Stimulated activated naive CD8-positive, alpha-beta T cell treated with anti-CD3 and anti-CD28 coated beads, Interleukin-15, Interleukin-2, amounts not matched to agents 100 ng/mL and 50 ng/mL, for 24 hours (primary cell): ENCODE measurements around the gene XG.
"Not testable (repeated sequence)": the region's sequence is repeated elsewhere in the genome, so short reads cannot be mapped to it uniquely, and the experiment has no call there.

Source experiments
- H3K27ac Mint-ChIP-seq: one replicate; pipeline ENCODE4 v1.8.0; 2021; ENCODE audit warnings: mild to moderate bottlenecking, mixed read lengths
- H3K27me3 Mint-ChIP-seq: one replicate; pipeline ENCODE4 v1.8.0; 2021; ENCODE audit warnings: mixed read lengths
- H3K36me3 Mint-ChIP-seq: one replicate; pipeline ENCODE4 v1.8.0; 2021; ENCODE audit warnings: low read depth, mixed read lengths
- H3K4me1 Mint-ChIP-seq: one replicate; pipeline ENCODE4 v1.8.0; 2021; ENCODE audit warnings: low read depth, mixed read lengths
- H3K4me3 Mint-ChIP-seq: one replicate; pipeline ENCODE4 v1.8.0; 2021; ENCODE audit warnings: mild to moderate bottlenecking, mixed read lengths
- H3K9me3 Mint-ChIP-seq: one replicate; pipeline ENCODE4 v1.8.0; 2021; ENCODE audit warnings: mixed read lengths

XG gene

DNA sequence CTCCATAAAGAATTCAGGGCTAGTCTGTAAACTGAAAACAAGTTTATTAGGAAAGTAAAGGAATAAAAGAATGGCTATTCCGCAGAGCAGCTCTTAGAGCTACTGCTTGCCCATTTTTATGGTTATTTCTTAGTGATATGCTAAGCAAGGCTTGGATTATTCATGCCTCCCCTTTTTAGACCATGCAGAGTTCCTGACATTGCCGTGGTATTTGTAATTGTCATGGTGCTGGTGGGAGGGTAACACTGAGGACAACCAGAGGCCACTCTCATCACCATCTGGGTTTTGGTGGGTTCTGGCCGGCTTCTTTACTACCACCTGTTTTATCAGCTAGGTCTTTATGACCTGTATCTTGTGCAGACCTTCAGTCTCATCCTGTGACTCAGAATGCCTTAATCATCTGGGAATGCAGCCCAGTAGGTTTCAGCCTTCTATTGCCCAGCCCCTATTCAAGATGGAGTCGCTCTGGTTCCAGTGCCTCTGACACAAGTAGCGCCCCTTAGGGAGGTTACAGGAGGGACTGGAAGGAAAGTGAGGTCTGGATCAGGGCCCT lies 3.4 kb downstream of the XG start:
- H3K27ac Mint-ChIP-seq, H3K4me1 Mint-ChIP-seq, H3K4me3 Mint-ChIP-seq, H3K36me3 Mint-ChIP-seq, H3K9me3 Mint-ChIP-seq, H3K27me3 Mint-ChIP-seq: not testable (repeated sequence)

DNA sequence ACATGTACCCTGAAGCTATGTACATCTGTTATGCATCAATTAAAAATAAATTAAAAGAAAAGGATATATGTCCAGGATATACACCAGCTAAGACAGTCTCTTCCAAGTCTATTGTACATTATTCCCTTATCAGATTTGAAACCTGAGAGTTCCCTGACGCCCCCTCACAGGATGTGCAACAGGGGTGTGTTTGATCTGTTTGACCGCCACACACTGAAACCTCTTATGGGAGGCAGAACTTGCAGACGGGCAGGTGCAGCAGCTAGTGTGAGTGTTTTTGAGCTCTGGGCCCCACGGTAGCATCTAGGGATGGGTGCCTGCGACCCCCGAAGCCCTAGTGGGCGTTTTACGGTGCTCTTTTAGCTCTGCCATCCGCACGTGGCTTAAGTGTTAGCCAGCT lies 4.7 kb downstream of the XG start:
- H3K36me3 Mint-ChIP-seq: no peaks in the 10 kb centered on the region
- H3K27ac Mint-ChIP-seq: no peak overlapping the region
- H3K27me3 Mint-ChIP-seq: no peaks in the 10 kb centered on the region
- H3K4me3 Mint-ChIP-seq: no peak overlapping the region
- no peaks in the 10 kb centered on the region for H3K4me1 Mint-ChIP-seq
- H3K9me3 Mint-ChIP-seq: no peaks in the 10 kb centered on the region

DNA sequence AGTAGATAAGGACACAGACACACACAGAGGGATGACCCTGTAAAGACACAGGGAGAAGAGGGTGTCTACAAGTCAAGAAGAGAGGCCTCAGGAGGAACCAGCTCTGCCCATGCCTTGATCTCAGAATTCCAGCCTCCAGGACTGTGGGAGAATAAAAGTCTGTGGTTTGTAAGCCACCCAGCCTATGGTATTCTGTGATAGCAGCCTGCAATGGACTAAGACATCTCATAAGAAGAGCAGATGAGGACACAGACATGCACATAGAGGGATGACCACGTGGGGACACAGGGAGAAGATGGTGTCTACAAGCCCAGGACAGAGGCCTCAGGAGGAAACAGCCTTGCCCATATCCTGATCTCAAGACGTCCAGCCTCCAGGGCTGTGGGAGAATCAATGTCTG lies 9.4 kb downstream of the XG start:
- no peaks in the 10 kb centered on the region for H3K9me3 Mint-ChIP-seq
- H3K27ac Mint-ChIP-seq: no peak overlapping the region
- no peaks in the 10 kb centered on the region for H3K4me1 Mint-ChIP-seq
- H3K4me3 Mint-ChIP-seq: no peak overlapping the region
- H3K36me3 Mint-ChIP-seq: no peaks in the 10 kb centered on the region
- no peaks in the 10 kb centered on the region for H3K27me3 Mint-ChIP-seq

DNA sequence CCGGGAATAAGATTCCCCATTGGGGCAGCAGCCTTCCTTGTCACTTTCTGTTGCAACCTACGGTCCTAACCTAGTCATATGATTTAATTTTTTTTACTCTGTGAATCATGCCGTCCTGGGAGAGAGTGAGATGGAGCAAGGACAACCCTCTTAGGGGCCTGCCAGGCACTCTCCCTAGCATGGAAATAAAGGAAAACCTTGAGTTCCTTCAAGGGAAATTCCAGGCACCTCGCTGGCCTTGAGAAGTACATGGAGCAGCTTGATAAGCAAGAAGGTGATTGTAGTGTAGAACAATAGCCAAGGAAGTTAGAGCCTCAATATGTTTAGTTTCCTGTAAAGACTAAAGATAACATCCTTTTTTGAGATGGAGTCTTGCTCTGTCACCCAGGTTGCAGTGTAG lies 10.8 kb downstream of the XG start:
- not testable (repeated sequence) for H3K27ac Mint-ChIP-seq, H3K27me3 Mint-ChIP-seq, H3K4me1 Mint-ChIP-seq, H3K4me3 Mint-ChIP-seq, H3K9me3 Mint-ChIP-seq, H3K36me3 Mint-ChIP-seq

DNA sequence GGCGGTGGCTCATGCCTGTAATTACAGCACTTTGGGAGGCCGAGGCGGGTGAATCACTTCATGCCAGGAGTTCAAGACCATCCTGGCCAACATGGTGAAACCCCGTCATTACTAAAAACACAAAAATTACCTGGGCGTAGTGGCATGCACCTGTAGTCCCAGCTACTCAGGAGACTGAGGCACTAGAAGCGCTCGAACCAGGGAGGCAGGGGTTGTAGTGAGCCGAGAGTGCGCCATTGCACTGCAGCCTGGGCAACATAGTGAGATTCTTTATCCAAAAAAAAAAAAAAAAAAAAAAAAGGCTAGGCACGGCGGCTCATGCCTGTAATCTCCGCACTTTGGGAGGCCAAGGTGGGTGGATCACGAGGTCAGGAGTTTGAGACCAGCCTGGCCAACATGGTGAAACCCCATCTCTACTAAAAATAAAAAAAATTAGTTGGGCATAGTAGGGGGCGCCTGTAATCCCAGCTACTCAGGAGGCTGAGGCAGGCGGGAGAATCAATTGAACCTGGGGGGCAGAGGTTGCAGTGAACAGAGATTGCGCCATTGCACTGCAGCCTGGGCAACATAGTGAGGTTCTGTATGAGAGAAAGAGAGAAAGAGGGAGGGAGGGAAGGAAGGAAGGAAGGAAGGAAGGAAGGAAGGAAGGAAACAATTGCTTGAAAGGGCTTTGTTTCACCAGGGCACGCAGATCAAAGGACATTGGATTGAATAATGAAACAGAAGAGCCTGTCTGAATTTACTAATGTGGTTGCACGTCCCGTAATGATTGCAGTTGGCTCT lies 13.1 kb downstream of the XG start:
- H3K27ac Mint-ChIP-seq, H3K36me3 Mint-ChIP-seq, H3K4me1 Mint-ChIP-seq, H3K9me3 Mint-ChIP-seq, H3K27me3 Mint-ChIP-seq, H3K4me3 Mint-ChIP-seq: not testable (repeated sequence)

DNA sequence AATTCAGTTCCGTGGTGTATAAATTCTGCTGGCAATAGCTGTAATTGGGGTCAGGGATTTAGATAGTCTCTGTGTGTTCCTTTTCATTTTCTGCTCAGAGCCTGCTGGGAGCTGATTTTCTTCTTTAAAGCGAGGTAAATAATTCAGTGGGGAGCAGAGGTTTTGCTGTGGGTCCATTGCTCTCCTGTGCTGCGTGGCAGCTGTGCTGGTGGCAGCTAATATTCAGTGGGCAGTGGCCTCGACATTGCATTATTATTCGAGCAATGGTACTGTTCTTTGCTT lies 13.7 kb downstream of the XG start:
- Mint-ChIP-seq H3K27me3 (peaks cover 5% of the 10 kb centered on the region), H3K4me3 (no peak overlapping the region), H3K36me3 (no peaks in the 10 kb centered on the region), H3K27ac (no peak overlapping the region), H3K4me1 (no peaks in the 10 kb centered on the region), H3K9me3 (no peaks in the 10 kb centered on the region)

DNA sequence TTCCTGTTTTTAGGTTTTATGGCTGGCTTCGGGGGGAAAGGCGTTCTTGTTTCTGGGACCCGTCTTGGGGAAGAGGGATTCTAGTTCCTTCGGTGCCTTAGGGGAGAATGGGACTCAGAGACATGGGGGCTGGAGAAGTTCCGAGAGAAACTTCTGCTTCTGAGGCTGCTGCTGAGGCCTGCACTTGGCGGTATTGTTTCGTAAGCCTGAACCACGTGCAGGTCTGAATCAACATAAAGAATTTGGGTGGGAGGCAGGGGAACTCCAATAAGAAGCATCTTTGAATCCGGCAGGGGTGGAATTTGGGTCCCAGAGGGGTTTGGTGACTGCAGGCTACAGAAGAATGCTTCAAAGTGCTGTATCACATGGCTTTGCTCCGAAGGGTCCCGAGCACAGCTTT lies 15.1 kb downstream of the XG start:
- no peak overlapping the region for H3K27ac Mint-ChIP-seq

DNA sequence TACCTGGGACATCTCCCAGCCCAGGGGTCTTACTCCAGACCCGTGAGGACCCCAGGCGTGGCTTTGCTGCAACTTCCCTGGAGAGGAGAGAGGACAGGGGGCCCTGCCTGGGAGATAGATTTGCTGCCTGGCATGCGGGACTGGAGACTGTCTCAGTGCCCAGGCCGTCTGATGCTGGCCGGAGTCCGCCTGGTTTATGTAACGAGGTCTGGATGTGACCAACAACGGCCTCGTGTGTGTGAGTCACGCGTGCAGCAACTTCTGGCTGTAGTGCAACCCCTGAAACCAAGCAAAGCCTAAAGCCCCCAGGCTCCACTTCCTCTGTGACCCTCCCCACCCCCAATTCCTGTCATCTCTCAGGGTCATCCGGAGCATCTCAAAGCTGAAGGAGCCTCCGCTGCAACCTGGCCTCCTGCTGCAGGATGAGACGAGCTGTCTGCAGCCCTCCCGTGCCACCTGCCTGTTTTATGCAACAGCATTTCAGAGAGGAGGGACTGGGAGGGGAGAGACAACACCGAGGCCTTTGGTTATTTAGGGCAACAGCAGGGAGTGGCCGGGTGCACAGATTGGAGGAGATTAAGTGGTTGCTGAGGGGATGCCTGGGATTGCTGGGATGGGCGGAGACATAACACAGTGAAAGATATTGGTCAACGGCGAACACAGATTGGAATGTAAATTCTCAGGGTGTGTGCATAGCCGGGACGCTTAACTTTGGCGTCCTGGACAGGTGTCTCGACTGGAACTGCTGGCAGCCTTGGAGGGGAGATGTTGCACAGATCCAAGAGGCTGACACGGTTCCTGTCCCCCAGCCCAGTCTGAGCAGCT lies 16.0 kb downstream of the XG start:
- Mint-ChIP-seq H3K27ac (no peak overlapping the region), H3K36me3 (no peaks in the 10 kb centered on the region), H3K4me1 (no peaks in the 10 kb centered on the region), H3K27me3 (peaks cover 19% of the 10 kb centered on the region), H3K9me3 (no peaks in the 10 kb centered on the region), H3K4me3 (no peak overlapping the region)

More for the DNA sequence above, 15.1 kb downstream of the XG start:
- no peak overlapping the region for H3K4me3 Mint-ChIP-seq
- no peaks in the 10 kb centered on the region for H3K9me3 Mint-ChIP-seq
- no peaks in the 10 kb centered on the region for H3K36me3 Mint-ChIP-seq
- no peaks in the 10 kb centered on the region for H3K4me1 Mint-ChIP-seq
- peaks cover 15% of the 10 kb centered on the region for H3K27me3 Mint-ChIP-seq

DNA sequence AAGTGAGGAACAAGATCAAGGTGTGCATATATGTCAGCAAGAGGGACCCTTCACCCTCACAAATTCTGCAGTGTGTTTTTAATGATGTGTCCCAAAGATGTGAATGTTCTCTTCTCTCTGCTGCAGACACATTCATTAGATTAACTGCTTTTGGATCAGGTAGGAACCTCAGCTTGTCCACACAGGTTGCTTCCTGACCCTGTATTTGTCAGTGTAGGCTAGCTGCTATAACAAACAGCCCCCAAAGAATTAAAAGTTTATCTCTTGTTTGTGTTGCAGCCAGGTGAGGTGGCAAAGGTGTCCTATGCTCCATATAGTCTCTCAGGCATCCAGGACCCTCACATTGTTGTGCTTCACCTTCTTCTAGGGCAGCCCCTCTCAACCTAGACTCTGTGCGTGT lies 17.8 kb downstream of the XG start:
- Mint-ChIP-seq H3K4me1 (no peaks in the 10 kb centered on the region), H3K27ac (no peak overlapping the region), H3K9me3 (peaks cover 5% of the 10 kb centered on the region), H3K4me3 (no peak overlapping the region), H3K27me3 (peaks cover 26% of the 10 kb centered on the region), H3K36me3 (no peaks in the 10 kb centered on the region)

DNA sequence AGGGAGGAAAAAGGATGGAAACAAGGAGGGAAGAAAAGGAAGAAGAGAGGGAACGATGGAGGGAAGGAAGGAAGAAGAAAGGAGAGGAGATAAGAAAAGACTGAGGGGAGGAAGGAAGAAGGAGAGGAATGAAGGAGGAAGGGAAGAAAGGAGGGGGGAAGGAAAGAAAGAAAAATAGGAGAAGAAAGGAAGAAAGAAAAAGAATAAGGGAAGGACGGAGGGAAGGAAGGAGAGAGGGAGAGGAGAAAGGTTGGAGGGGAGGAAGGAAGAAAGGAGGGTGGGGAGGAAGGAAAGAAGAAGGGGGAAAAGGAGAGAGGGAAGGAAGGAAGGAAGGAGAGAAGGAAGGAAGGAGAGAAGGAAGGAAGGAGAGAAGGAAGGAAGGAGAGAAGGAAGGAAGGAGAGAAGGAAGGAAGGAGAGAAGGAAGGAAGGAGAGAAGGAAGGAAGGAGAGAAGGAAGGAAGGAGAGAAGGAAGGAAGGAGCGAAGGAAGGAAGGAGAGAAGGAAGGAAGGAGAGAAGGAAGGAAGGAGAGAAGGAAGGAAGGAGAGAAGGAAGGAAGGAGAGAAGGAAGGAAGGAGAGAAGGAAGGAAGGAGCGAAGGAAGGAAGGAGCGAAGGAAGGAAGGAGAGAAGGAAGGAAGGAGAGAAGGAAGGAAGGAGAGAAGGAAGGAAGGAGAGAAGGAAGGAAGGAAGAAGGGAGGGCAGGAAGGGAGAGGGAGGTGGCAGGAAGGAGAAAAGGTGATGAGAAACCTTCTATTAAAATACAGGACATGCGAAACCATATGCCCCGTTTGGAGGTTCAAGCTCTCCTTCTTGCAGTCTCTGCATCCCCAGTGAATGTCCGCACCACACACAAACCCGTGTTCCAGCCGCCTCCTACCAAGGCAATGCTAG lies 21.6 kb downstream of the XG start:
- not testable (repeated sequence) for H3K4me3 Mint-ChIP-seq, H3K36me3 Mint-ChIP-seq, H3K27ac Mint-ChIP-seq, H3K4me1 Mint-ChIP-seq
- H3K9me3 Mint-ChIP-seq: peaks cover 12% of the 10 kb centered on the region
- H3K27me3 Mint-ChIP-seq: peaks cover 33% of the 10 kb centered on the region

DNA sequence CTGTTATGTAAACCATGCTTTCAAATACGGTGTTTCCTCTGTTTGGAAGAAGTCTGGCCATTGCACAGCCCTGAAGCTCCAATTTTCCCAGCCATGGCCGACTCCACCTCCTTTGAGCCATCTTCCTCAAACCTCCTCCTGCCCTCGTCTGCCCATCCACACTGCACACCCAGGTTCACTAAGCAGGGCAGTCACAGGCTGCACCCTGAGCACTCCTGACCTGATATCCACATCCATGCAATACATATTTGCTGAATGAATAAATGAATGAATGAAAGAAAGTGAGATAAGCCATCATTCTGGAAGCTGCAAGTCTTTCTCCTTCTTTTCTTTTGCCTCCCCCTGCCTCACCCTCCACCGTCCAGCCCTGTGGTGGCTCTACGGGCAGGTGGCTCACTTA lies 22.2 kb downstream of the XG start:
- H3K4me3 Mint-ChIP-seq: no peak overlapping the region
- H3K27ac Mint-ChIP-seq: no peak overlapping the region
- peaks cover 12% of the 10 kb centered on the region for H3K9me3 Mint-ChIP-seq
- H3K4me1 Mint-ChIP-seq: no peaks in the 10 kb centered on the region
- no peaks in the 10 kb centered on the region for H3K36me3 Mint-ChIP-seq
- peaks cover 33% of the 10 kb centered on the region for H3K27me3 Mint-ChIP-seq

DNA sequence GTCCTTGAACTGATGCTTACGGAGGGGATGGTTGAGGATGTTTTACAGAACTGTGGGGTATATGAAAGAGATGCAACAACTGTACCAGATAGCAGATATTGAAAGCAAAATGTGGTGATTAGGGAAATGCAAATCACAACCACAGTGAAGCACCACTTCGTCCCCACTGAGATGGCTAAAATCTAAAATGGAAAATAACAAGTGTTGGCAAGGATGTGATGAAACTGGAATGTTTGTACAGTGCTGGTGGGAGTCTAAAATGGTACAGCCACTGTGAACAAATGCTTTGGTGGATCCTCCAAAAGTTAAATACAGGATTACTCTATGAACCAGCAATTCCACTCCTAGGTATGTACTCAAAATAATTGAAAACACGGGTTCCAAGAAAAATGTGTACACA lies 22.9 kb downstream of the XG start:
- Mint-ChIP-seq H3K27me3 (peaks cover 33% of the 10 kb centered on the region), H3K4me3 (no peak overlapping the region), H3K36me3 (no peaks in the 10 kb centered on the region), H3K9me3 (peaks cover 12% of the 10 kb centered on the region), H3K27ac (no peak overlapping the region), H3K4me1 (no peaks in the 10 kb centered on the region)

DNA sequence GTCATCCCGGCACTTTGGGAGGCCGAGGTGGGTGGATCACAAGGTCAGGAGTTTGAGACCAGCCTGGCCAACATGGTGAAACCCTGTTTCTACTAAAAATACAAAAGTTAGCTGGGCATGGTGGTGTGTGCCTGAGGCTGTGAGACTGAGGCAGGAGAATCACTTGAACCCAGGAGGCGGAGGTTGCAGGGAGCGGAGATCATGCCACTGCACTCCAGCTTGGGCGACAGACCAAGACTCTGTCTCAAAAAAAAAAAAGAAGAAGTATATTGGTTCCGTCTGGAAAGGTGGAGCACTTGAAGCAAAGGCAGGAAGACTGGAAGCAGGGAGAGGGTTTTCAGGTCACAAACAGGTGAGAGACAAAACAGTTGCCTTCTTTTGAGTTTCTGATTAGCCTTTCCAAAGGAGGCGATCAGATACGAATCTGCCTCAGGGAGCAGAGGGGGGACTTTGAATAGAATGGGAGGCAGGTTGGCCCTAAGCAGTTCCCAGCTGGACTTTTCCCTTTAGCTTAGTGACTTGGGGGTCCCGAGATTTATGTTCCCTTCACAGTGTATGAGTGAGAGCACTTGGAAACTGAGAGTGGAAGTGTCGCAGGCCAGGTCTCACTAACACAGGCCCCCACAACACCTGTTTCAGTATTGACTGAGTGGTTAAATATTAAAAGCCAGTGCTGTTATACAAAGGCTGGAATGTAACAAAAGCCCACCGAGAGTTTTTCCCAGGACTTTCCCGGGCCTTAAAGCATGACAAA lies 28.8 kb downstream of the XG start:
- not testable (repeated sequence) for H3K4me3 Mint-ChIP-seq, H3K36me3 Mint-ChIP-seq, H3K4me1 Mint-ChIP-seq

DNA sequence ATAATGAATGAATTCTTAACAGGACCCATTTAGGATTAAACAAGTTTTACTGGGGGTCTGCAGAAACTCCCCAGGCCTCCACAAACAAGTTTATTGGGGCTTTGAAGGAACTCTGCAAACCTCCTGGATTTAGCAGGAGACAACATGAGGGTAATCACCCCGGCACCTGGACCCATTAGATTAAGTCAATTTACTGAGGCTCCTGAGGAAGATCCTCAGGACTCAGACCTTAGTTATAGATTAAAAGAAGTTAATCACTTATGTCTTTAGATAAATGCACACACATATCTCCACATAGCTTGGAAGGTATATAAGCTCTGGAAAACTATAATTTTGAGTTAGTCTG lies 29.4 kb downstream of the XG start:
- Mint-ChIP-seq H3K27ac (no peak overlapping the region), H3K4me3 (no peak overlapping the region), H3K4me1 (peaks cover 5% of the 10 kb centered on the region), H3K36me3 (no peaks in the 10 kb centered on the region), H3K9me3 (no peaks in the 10 kb centered on the region), H3K27me3 (peaks cover 4% of the 10 kb centered on the region)

More for the DNA sequence above, 28.8 kb downstream of the XG start:
- H3K27ac Mint-ChIP-seq, H3K9me3 Mint-ChIP-seq, H3K27me3 Mint-ChIP-seq: not testable (repeated sequence)
